AG08395 (cell line): ENCODE measurements around the gene CELSR2.
A peak's percentile ranks its signal among the peaks of the same experiment; 100 is the strongest.

Source experiments
- DNase-seq: peaks from one replicate; pipeline ENCODE4 v3.0.0; 2012; ENCODE audit warnings: mixed read lengths, low spot score

The CELSR2 gene

GRCh38 chr1:109263597-109264378 lies 14.4 kb downstream of the CELSR2 start:
- peak; percentile 90 for DNase-seq

- DNase-seq, result no peak
These were observed 15.0 kb downstream of the CELSR2 start for GRCh38 chr1:109264379-109264755.

GRCh38 chr1:109265016-109265415 lies 15.7 kb downstream of the CELSR2 start:
- DNase-seq, result no peak

GRCh38 chr1:109265741-109266330 lies 16.5 kb downstream of the CELSR2 start:
- DNase-seq, result no peak

GRCh38 chr1:109266965-109267364 lies 17.6 kb downstream of the CELSR2 start:
- peak; percentile 70 for DNase-seq

- DNase-seq, result no peak
These were observed 18.5 kb downstream of the CELSR2 start for GRCh38 chr1:109267743-109268300.

- no peak for DNase-seq
These were observed 19.3 kb downstream of the CELSR2 start for GRCh38 chr1:109268431-109269211.

- no peak for DNase-seq
These were observed 20.1 kb downstream of the CELSR2 start for GRCh38 chr1:109269212-109269980.

- DNase-seq, result no peak
These were observed 20.8 kb downstream of the CELSR2 start for GRCh38 chr1:109269981-109270622.

GRCh38 chr1:109270623-109271317 lies 21.4 kb downstream of the CELSR2 start:
- no peak for DNase-seq

GRCh38 chr1:109271458-109271857 lies 22.1 kb downstream of the CELSR2 start:
- DNase-seq, result no peak

GRCh38 chr1:109272021-109272799 lies 22.9 kb downstream of the CELSR2 start:
- DNase-seq, result no peak

GRCh38 chr1:109272831-109273547 lies 23.6 kb downstream of the CELSR2 start:
- DNase-seq, result no peak

- DNase-seq, result no peak
These were observed 24.4 kb downstream of the CELSR2 start for GRCh38 chr1:109273570-109274288.

- no peak for DNase-seq
These were observed 25.5 kb downstream of the CELSR2 start for GRCh38 chr1:109274533-109275476.

GRCh38 chr1:109275706-109276345 lies 26.5 kb downstream of the CELSR2 start:
- DNase-seq, result peak; percentile 56
